DND-41 (cell line): ENCODE results near the gene BTRC.

Source experiments
- ATAC-seq: fragments of 200-7000 bp; cut with Tn5 transposase; 3 replicates; pipeline ENCODE4 v1.9.1; 2021; ENCODE audit warnings: low read depth; ENCODE audit not compliant: insufficient read depth
- DNase-seq: peaks from one replicate; pipeline ENCODE4 v3.0.0-alpha.2; 2020
- H2AFZ ChIP-seq: 2 replicates; pipeline ENCODE4 v1.6.0; 2012; ENCODE audit warnings: low read depth, low read length
- H3K27ac ChIP-seq: 2 replicates; pipeline ENCODE4 v1.5.1; 2012; ENCODE audit warnings: low read length, inconsistent platforms
- H3K27me3 ChIP-seq: fragments of 200-600 bp; sonication (generic); 2 replicates; pipeline ENCODE4 v1.6.0; 2012; ENCODE audit warnings: low read length, mild to moderate bottlenecking, inconsistent platforms; ENCODE audit not compliant: insufficient read depth, poor library complexity
- H3K36me3 ChIP-seq: 2 replicates; pipeline ENCODE4 v1.5.1; 2012; ENCODE audit warnings: low read length, inconsistent platforms; ENCODE audit not compliant: insufficient read depth
- H3K4me1 ChIP-seq: 2 replicates; pipeline ENCODE4 v1.5.1; 2012; ENCODE audit warnings: mild to moderate bottlenecking, low read length; ENCODE audit not compliant: insufficient read depth
- H3K4me2 ChIP-seq: 2 replicates; pipeline ENCODE4 v1.6.0; 2012; ENCODE audit warnings: mild to moderate bottlenecking, moderate library complexity, low read length, inconsistent platforms; ENCODE audit not compliant: insufficient read depth
- H3K4me3 ChIP-seq, 2 experiments: fragments of 200-600 bp in 1 of 2; shearing (Covaris generic) in 1 of 2; 2 replicates each; pipeline ENCODE4 v1.5.1; 2012 to 2016; ENCODE audit warnings: inconsistent platforms in 2 of 2, low read length in 2 of 2, mild to moderate bottlenecking in 2 of 2, low read depth in 1 of 2, moderate library complexity in 1 of 2
- H3K79me2 ChIP-seq: 2 replicates; pipeline ENCODE4 v1.6.0; 2012; ENCODE audit warnings: low read length, inconsistent platforms; ENCODE audit not compliant: insufficient read depth
- H3K9ac ChIP-seq: 2 replicates; pipeline ENCODE4 v1.6.0; 2012; ENCODE audit warnings: low read depth, mild to moderate bottlenecking, inconsistent platforms, low read length, moderate library complexity
- H3K9me3 ChIP-seq: 2 replicates; pipeline ENCODE4 v1.5.1; 2012; ENCODE audit warnings: low read length, moderate library complexity, mild to moderate bottlenecking, inconsistent platforms; ENCODE audit not compliant: insufficient read depth, severe bottlenecking
- H4K20me1 ChIP-seq: 2 replicates; pipeline ENCODE4 v1.6.0; 2012; ENCODE audit warnings: low read length; ENCODE audit not compliant: insufficient read depth
- EZH2 ChIP-seq: IDR thresholded peaks from 3 replicates; pipeline ENCODE4 v1.6.1; 2012; ENCODE audit warnings: borderline replicate concordance, low read depth, mild to moderate bottlenecking, moderate library complexity, low read length, inconsistent platforms; ENCODE audit not compliant: severe bottlenecking
- TF ChIP-seq, protein P1 (sequence below): IDR thresholded peaks from 2 replicates; pipeline ENCODE4 v1.5.1; 2012; ENCODE audit warnings: borderline replicate concordance, low read length, moderate library complexity, mild to moderate bottlenecking; ENCODE audit not compliant: poor library complexity, severe bottlenecking; ENCODE audit errors: extremely low read depth

The BTRC gene

DNA sequence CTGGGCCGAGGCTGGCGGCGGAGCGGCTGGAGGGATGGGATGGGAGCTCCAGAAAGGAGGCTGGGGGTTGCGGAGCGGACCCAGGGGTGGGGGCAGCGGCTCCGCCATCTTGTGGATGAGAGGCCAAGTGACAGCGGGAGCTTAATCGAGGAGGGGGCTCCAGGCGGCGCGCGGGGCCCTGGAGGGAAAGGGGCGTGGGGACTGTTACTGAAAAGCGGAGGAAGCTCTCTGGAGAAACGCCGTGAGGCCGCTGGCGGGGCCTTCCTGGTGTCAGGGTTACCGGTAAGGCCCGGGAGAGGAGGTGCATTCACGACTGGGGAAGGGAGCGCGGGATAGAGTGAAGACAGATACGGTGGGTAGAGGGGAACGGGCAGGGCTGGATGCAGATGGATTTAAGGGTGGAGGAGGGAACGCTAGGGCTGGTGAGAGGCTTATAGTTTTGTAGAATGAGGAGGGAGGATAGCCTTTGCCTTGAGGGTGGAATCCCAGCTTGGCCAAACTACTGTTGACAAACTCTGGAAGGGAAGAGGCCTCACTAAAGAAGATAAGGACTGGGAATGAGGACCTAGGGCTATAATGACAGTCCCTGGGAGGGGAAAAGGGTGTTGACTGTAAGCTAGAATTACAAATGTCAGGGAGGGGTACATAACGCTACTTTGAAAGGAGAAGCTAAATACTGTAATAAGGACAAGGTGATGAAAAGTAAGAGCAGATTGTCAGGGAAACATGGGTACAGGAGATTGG, 535 bp downstream of the BTRC start:
- peak overlapping the region; percentile 98 for H3K4me3 ChIP-seq
- peaks cover 6% of the 10 kb centered on the region; the same call in 1 of the 2 replicates for H4K20me1 ChIP-seq
- peak overlapping the region; percentile 98 for H2AFZ ChIP-seq
- TF ChIP-seq, protein P1, sequence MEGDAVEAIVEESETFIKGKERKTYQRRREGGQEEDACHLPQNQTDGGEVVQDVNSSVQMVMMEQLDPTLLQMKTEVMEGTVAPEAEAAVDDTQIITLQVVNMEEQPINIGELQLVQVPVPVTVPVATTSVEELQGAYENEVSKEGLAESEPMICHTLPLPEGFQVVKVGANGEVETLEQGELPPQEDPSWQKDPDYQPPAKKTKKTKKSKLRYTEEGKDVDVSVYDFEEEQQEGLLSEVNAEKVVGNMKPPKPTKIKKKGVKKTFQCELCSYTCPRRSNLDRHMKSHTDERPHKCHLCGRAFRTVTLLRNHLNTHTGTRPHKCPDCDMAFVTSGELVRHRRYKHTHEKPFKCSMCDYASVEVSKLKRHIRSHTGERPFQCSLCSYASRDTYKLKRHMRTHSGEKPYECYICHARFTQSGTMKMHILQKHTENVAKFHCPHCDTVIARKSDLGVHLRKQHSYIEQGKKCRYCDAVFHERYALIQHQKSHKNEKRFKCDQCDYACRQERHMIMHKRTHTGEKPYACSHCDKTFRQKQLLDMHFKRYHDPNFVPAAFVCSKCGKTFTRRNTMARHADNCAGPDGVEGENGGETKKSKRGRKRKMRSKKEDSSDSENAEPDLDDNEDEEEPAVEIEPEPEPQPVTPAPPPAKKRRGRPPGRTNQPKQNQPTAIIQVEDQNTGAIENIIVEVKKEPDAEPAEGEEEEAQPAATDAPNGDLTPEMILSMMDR = peak; percentile 13
- no peak for TF ChIP-seq EZH2
- peak; percentile 49 for ATAC-seq
- H3K9ac ChIP-seq = peak overlapping the region; percentile 96
- H3K27ac ChIP-seq = peak overlapping the region; percentile 81
- H3K36me3 ChIP-seq = peaks cover 5% of the 10 kb centered on the region
- peaks cover 24% of the 10 kb centered on the region for H3K4me1 ChIP-seq
- H3K27me3 ChIP-seq = peaks cover 4% of the 10 kb centered on the region
- peak; percentile 72 for DNase-seq
- H3K79me2 ChIP-seq = peaks cover 51% of the 10 kb centered on the region
- H3K9me3 ChIP-seq = no peaks in the 10 kb centered on the region
- peak overlapping the region; percentile 100 for H3K4me2 ChIP-seq

DNA sequence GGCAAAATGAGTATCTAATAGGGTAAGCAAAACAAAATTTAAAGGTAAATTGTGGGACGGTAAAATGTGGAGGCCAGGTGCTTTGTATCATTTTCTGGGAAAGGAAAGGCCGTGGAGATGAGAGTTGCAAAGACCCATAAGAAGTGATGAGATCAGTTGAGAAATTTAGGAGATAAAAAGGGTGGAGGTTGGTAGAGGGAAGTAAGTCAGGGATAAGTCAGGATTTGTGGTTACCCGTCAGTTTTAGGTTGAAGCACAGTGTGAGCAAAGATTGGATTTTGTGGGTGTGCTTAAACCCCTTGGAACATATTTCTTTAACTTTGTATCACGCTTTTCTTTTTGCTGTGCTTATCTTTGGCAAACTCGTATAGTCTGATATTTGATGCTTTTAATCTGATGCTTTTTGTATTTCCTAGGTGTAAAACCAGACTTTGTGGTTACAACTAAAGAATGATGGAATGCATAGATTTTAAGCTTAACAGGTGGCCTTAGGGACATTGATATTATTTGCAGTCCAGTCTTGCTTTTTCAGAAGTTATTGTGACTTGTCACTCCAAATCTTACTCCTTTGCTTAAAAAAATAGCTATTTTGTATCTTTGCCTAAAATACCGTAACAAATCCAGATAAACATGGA, 1.2 kb downstream of the BTRC start:
- Histone ChIP-seq H3K27ac (peak overlapping the region; percentile 81), H3K4me1 (peaks cover 24% of the 10 kb centered on the region), H4K20me1 (peaks cover 6% of the 10 kb centered on the region; the same call in 1 of the 2 replicates), H3K4me3 (peak overlapping the region; percentile 98), H2AFZ (peak overlapping the region; percentile 98), H3K9me3 (no peaks in the 10 kb centered on the region), H3K9ac (peak overlapping the region; percentile 96), H3K4me2 (peak overlapping the region; percentile 100), H3K36me3 (peaks cover 5% of the 10 kb centered on the region), H3K27me3 (peaks cover 3% of the 10 kb centered on the region), H3K79me2 (peaks cover 54% of the 10 kb centered on the region)
- no peak for ATAC-seq
- TF ChIP-seq, protein P1 = no peak
- TF ChIP-seq EZH2 = no peak
- DNase-seq = no peak

DNA sequence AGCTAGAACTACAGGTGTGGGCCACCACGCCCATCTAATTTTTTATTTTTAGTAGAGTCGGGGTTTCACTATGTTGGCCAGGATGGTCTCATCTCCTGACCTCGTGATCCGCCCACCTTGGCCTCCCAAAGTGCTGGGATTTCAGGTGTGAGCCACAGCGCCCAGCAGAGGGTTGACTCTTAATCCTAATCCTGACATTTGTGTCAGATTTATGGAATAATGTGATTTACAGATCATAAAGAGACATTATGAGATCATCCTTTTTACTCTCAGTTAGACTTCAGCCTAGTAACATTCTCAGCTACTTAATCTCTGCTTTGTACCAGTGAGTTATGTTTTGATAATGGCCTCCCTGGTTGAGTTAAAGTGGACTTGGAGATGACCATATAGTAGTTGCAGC, 2.2 kb downstream of the BTRC start:
- H4K20me1 ChIP-seq = peaks cover 10% of the 10 kb centered on the region; the same call in 1 of the 2 replicates
- TF ChIP-seq, protein P1 = no peak
- TF ChIP-seq EZH2 = no peak
- no peak overlapping the region for H3K4me2 ChIP-seq

More for the DNA sequence above, 2.2 kb downstream of the BTRC start:
- peaks cover 5% of the 10 kb centered on the region for H3K36me3 ChIP-seq
- peaks cover 61% of the 10 kb centered on the region for H3K79me2 ChIP-seq
- no peaks in the 10 kb centered on the region for H3K27me3 ChIP-seq
- peaks cover 24% of the 10 kb centered on the region for H3K4me1 ChIP-seq
- no peak overlapping the region for H3K27ac ChIP-seq
- no peaks in the 10 kb centered on the region for H3K9me3 ChIP-seq
- H2AFZ ChIP-seq = no peak overlapping the region
- no peak overlapping the region for H3K4me3 ChIP-seq
- ATAC-seq = no peak
- DNase-seq = no peak
- no peak overlapping the region for H3K9ac ChIP-seq
